ENCODE measurements around the gene ANKFY1. TPM values are rescaled to one million over a fixed set of nuclear protein-coding genes. Genes with fewer than 3 reads are reported as not detected.
"Not testable (repeated sequence)": the region's sequence is repeated elsewhere in the genome, so short reads cannot be mapped to it uniquely, and the experiment has no call there.

The ANKFY1 gene
- polyA plus RNA-seq, 4 donors: 44.7 to 49.4 (median 46.3) TPM

DNA sequence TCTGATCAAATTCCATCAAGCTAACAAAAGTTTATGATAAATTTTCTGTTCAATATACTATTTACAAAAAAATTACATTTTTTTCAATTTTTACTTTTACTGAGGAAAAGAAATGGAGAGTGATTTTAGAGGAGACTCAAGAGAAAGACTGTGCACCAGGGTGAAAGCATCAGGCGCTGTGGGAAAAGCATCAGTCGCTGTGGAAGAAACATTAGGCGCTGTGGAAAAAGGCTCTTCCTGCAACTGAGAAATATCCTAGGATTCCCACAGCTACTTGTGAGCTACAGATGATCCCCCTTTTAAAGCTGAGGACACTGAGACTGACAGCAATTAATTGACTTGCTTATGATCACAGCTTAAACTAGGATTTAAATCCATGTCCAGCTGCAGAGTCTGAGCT is 4.9 kb downstream of the ANKFY1 start:
- no peak for DNase-seq (ENCODE audit: low read depth in 4 of 4, low spot score in 3 of 4)

GRCh38 chr17:4256952-4257351 is 6.8 kb downstream of the ANKFY1 start:
- DNase-seq (ENCODE audit: low read depth in 4 of 4, low spot score in 3 of 4): no peak

DNA sequence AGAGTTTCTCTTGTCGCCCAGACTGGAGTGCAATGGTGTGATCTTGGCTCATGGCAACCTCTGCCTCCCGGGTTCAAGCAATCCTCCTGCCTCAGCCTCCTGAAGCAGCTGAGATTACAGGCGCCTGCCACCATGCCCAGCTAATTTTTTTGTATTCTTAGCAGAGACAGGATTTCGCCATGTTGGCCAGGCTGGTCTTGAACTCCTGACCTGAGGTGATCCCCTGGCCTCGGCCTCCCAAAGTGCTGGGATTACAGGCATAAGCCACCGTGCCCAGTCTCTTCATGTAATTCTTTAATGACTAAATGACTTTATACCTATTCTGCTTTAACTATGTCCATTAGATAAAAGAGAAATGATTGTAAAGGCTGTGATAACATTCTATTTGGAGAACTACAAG is 8.5 kb downstream of the ANKFY1 start:
- DNase-seq (ENCODE audit: low read depth in 4 of 4, low spot score in 3 of 4): not testable (repeated sequence)

- no peak for DNase-seq (ENCODE audit: low read depth in 4 of 4, low spot score in 3 of 4)
Measured at GRCh38 chr17:4250887-4251286, 12.9 kb downstream of the ANKFY1 start.

- no peak for DNase-seq (ENCODE audit: low read depth in 4 of 4, low spot score in 3 of 4)
Measured at GRCh38 chr17:4249452-4250029, 14.2 kb downstream of the ANKFY1 start.

DNA sequence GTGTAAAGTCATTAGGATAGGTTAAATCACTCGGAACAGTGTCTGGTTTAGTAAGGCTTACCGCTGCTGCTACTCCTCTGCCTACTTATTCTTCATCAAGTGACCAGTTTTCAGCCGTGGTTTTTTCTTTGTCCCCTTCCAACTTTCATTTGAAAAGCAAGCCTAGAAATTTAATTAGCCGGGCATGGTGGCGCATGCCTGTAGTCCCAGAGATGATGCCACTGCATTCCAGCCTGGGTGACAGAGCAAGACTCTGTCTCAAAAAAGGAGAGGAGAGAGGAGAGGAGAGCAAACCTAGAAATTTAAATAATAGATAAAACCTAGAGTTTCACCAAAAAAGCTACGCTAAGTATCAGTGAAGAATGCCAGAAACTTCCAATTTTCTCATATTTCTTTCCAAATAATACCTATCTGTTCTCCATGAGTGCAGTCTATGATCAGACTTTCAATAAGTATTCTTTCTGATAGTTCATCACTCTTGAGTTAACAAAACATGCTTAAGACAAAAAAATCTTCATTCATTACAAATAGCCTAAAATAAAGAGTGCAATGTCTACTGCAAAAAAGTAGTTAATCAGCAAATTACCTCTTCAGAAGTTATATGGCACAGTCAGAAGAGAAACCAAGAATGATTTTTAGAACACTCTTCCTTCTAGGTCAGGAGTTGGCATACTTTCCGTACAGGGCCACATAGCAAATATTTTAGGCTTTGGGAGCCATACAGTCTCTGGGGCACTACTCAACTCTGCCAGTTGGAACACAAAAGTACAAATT is 15.1 kb downstream of the ANKFY1 start:
- no peak for DNase-seq (ENCODE audit: low read depth in 4 of 4, low spot score in 3 of 4)

GRCh38 chr17:4247971-4248388 is 15.8 kb downstream of the ANKFY1 start:
- no peak for DNase-seq (ENCODE audit: low read depth in 4 of 4, low spot score in 3 of 4)

DNA sequence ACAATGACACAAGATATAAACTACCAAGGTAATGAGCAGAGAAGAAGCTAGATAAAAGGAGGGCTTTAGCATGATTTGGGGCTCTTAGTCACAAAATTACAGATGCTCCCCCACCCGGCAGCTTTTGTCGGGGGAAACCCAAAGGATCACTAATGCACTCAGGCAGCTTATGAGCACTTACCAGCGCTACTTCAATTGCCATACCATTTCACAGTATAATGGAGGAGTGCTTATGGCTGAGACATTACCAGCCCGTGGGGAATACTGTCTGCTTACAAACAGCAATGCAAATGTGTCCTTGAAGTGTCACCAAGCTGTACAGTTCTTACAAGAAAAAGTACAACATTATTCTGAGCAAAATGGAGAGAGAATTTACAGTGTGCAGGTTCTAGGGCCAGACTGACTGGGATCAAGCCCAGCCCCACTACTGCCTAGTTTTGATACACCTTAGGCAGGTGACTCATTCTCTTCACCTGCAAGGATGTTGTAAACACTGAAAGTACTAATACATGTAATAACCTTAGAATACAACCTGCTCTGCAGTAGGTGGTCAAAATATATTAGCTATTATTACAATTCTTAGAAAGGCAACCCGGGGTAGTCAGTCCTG is 16.3 kb downstream of the ANKFY1 start:
- no peak for DNase-seq (ENCODE audit: low read depth in 4 of 4, low spot score in 3 of 4)

DNA sequence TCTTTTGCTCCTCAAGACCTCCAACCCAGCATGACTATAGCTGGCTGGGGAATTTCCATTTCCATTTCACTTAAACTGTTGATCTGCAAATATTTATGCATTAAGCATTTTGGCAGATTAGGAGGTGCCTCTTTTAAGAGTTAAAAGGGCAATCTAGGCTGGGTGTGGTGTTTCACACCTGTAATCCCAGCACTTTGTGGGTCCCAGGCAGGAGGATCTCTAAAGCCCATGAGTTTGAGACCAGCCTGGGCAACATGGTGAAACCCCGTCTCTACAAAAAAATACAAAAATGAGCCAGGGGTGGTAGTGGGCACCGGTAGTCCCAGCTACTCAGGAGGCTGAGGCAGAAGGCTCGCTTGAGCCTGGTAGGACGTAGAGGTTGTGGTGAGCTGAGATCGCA is 17.1 kb downstream of the ANKFY1 start:
- DNase-seq (ENCODE audit: low read depth in 4 of 4, low spot score in 3 of 4): no peak

DNA sequence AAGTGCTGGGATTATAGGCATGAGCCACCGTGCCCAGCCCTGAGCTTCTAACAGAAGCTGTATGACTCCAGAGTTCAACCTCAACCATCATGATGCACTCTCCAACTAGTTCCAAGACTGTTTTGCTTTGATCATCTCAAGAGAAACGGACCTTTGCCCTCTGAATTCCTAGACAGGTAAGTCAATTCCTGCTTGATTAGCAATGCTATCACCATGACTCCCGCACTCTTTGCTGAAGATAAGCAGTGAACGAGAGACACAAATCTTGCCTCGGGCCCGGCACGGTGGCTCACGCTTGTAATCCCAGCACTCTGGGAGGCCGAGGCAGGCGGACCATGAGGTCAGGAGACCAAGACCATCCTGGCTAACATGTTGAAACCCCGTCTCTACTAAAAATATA is 22.2 kb downstream of the ANKFY1 start:
- no peak for DNase-seq (ENCODE audit: low read depth in 4 of 4, low spot score in 3 of 4)

GRCh38 chr17:4236456-4236855 is 27.3 kb downstream of the ANKFY1 start:
- no peak for DNase-seq (ENCODE audit: low read depth in 4 of 4, low spot score in 3 of 4)

DNA sequence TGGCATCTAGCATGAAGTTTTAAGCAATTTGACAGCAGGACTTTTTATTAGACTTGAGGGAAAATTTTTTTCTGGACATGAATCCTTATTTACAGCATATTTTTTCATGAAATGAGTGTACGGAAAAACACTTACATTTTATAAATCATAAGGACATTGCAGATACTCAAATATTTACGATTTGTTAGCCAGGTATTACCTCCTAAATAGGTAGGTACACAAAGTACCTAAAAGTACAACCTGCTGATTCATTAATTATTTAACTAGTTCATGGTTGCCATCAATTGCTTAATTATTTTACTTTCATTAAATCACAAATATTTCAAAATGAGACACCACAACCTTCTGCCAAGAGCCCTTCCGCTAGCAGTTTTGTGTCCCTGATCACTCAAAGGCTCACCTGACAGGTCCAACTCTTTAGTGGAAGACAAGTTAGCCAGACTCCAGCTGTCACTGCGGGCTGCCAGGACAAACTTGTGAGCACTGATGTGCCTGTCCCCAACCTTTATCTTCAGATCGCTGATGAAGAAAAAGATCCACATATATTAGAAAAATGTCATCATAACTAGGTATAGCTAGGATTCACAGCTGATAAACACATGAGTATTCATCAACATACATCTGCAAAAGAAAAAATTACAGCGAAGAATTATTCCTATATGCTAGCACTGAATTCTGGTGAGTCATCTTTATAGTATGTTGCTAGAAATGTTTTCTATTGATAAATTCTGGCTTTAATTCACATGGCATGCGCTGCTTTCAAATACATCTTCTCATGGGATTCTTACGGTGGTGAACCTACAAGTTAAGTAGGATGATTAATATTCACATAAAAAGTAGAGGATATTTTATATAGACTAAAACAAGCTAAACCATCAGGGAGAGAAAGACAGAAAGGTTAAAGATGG is 28.2 kb downstream of the ANKFY1 start:
- DNase-seq (ENCODE audit: low read depth in 4 of 4, low spot score in 3 of 4): no peak

DNA sequence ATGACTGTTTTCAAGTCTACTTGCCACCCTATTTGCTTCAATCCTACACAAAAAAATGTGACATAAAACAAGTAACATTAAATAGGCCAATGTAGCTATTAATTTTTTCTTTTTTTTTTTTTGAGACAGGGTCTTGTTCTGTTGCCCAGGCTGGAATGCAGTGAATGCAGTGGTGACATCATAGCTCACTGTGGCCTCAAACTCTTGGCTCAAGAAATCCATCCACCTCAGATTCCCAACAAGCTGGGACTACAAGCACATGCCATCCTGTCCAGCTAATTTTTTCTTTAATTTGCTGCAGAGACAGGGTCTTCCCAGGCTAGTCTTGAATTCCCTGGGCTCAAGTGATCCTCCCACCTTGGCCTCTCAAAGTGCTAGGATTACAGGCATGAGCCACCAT is 29.4 kb downstream of the ANKFY1 start:
- no peak for DNase-seq (ENCODE audit: low read depth in 4 of 4, low spot score in 3 of 4)

DNA sequence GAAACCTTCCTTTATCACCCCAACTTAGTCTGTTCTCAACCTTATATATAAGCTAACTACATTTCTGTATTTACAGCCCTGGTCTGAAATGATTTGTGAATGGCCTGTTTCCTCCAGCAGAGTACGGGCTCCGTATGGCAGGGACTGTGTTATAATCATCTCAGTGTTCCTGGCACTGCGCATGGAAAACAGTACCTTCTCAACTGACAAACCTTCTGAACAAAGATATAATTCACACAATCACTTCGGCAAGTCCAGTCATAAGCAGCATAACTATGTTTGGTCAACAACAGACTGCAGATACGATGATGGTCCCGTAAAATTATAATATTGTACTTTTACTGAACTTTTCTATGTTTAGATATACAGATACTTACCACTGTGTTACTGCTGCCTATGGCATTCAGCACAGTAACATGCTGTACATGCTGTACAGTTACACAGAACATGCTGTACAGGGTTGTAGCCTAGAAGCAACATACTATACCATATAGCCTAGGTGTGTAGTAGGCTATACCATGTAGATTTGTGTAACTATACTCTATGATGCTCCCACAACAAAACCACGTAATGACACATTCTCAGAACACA is 30.0 kb downstream of the ANKFY1 start:
- no peak for DNase-seq (ENCODE audit: low read depth in 4 of 4, low spot score in 3 of 4)

GRCh38 chr17:4232168-4232813 is 31.5 kb downstream of the ANKFY1 start:
- DNase-seq (ENCODE audit: low read depth in 4 of 4, low spot score in 3 of 4): no peak

GRCh38 chr17:4229627-4230541 is 33.9 kb downstream of the ANKFY1 start:
- DNase-seq (ENCODE audit: low read depth in 4 of 4, low spot score in 3 of 4): no peak

- no peak for DNase-seq (ENCODE audit: low read depth in 4 of 4, low spot score in 3 of 4)
Measured at GRCh38 chr17:4221899-4222659, 41.7 kb downstream of the ANKFY1 start.

GRCh38 chr17:4221163-4221562 is 42.6 kb downstream of the ANKFY1 start:
- DNase-seq (ENCODE audit: low read depth in 4 of 4, low spot score in 3 of 4): no peak
